ENCODE results near the gene IGSF5. TPM values are rescaled to one million over a fixed set of nuclear protein-coding genes. Genes with fewer than 3 reads are reported as not detected.

IGSF5 gene
- total RNA-seq, 3 donors from 2014 or later (not counting 1 experiment from before 2014, with no cell fraction given), result not detected

GRCh38 chr21:39724944-39725343, 20.0 kb upstream of the IGSF5 start:
- Mint-ChIP-seq H3K27ac (no peak overlapping the region), H3K4me1 (no peaks in the 10 kb centered on the region), H3K27me3 (ENCODE audit: low read depth in 2 of 2) (peaks cover 0 to 3% of the 10 kb centered on the region in 2 donors), H3K36me3 (no peaks in the 10 kb centered on the region), H3K4me3 (no peak overlapping the region), H3K9me3 (no peaks in the 10 kb centered on the region)
- Histone ChIP-seq H3K4me3 (ENCODE audit: low read length) (no peak overlapping the region), H3K27ac (ENCODE audit: low read length) (no peak overlapping the region), H3K9me3 (ENCODE audit: control insufficient read depth, insufficient read depth, low read length) (no peaks in the 10 kb centered on the region), H3K27me3 (ENCODE audit: control insufficient read depth, insufficient read depth, low read length) (no peaks in the 10 kb centered on the region), H3K4me1 (ENCODE audit: control insufficient read depth, insufficient read depth, low read length) (no peaks in the 10 kb centered on the region), H3K36me3 (ENCODE audit: control insufficient read depth, insufficient read depth, low read length) (no peaks in the 10 kb centered on the region)
- no peak for ATAC-seq
- intact Hi-C loops (cut with micrococcal nuclease), result no loop called here
- no peak for DNase-seq
- WGBS (ENCODE audit: insufficient coverage), result 89% methylated on average over 4 of the region's 5 CpGs
- TF ChIP-seq, protein P1, sequence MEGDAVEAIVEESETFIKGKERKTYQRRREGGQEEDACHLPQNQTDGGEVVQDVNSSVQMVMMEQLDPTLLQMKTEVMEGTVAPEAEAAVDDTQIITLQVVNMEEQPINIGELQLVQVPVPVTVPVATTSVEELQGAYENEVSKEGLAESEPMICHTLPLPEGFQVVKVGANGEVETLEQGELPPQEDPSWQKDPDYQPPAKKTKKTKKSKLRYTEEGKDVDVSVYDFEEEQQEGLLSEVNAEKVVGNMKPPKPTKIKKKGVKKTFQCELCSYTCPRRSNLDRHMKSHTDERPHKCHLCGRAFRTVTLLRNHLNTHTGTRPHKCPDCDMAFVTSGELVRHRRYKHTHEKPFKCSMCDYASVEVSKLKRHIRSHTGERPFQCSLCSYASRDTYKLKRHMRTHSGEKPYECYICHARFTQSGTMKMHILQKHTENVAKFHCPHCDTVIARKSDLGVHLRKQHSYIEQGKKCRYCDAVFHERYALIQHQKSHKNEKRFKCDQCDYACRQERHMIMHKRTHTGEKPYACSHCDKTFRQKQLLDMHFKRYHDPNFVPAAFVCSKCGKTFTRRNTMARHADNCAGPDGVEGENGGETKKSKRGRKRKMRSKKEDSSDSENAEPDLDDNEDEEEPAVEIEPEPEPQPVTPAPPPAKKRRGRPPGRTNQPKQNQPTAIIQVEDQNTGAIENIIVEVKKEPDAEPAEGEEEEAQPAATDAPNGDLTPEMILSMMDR (IDR thresholded peaks at IDR 0.05), result no peak

DNA sequence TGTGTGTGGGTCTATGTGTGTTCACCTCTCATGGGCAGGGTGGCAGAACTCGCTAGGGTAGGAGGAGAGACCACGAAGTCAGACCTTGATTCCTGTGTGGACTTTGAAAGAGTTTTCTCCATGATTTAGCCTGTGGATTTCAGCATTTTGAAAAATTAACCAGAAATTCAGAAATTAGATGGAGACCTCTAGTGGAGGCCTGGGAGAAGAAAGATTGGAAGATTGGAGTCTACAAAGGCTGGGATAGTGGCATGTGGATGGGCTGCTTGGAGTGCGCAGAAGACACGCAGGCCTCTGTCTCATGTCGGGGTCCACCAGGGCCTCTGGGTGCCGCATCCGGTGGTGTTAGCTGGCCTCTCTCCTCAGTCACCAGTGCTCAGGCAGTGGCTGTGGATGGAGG, 18.9 kb upstream of the IGSF5 start:
- Mint-ChIP-seq H3K9me3 (no peaks in the 10 kb centered on the region), H3K4me1 (no peaks in the 10 kb centered on the region), H3K36me3 (no peaks in the 10 kb centered on the region), H3K4me3 (no peak overlapping the region), H3K27me3 (ENCODE audit: low read depth in 2 of 2) (peaks cover 0 to 3% of the 10 kb centered on the region in 2 donors), H3K27ac (no peak overlapping the region)
- ATAC-seq, result no peak
- H3K4me1 ChIP-seq (ENCODE audit: control insufficient read depth, insufficient read depth, low read length), result no peaks in the 10 kb centered on the region
- H3K36me3 ChIP-seq (ENCODE audit: control insufficient read depth, insufficient read depth, low read length), result no peaks in the 10 kb centered on the region
- H3K27me3 ChIP-seq (ENCODE audit: control insufficient read depth, insufficient read depth, low read length), result no peaks in the 10 kb centered on the region
- 93% methylated on average over 7 of the region's 7 CpGs for WGBS (ENCODE audit: insufficient coverage)
- TF ChIP-seq, protein P1 (IDR thresholded peaks at IDR 0.05), result no peak
- no peak overlapping the region for H3K27ac ChIP-seq (ENCODE audit: low read length)
- intact Hi-C loops (cut with micrococcal nuclease), result no loop called here
- DNase-seq, result no peak
- H3K9me3 ChIP-seq (ENCODE audit: control insufficient read depth, insufficient read depth, low read length), result no peaks in the 10 kb centered on the region
- no peak overlapping the region for H3K4me3 ChIP-seq (ENCODE audit: low read length)

DNA sequence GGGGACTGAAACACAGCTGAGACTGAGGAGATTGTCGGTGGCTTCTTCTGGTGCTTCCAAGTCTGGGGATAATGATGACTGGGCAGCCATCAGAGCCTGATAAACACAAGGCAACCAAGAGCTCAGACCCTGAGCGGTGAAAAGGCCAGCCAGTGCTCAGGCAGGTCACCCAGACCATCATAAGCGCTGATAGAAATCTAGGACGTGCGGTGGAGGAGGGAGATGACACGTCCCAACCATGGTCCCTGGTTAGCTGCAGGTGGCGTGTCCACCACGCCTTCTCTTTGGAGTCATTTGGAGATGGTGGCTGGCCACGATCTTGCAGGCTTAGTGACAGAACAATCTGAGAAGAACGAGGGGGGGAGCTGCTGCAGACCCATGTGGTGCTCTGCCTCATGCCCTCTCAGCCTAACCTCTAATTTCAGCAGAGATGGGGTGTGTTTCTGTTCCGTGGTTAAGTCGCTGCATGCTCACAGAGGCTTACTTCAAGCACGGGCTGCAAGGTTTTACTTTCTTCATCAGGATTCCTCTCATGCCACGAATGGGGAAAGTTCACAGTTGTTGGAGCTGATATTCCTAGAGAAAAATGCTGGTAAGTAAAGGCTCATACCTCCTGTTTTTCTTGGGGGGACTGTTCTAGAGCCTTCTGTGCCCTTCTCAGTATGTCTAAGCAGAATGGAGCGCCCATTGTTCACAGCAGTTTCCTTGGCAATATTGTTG, 17.4 kb upstream of the IGSF5 start:
- Mint-ChIP-seq H3K4me1 (no peaks in the 10 kb centered on the region), H3K9me3 (no peaks in the 10 kb centered on the region), H3K27me3 (ENCODE audit: low read depth in 2 of 2) (peaks cover 0 to 3% of the 10 kb centered on the region in 2 donors), H3K4me3 (no peak overlapping the region), H3K36me3 (no peaks in the 10 kb centered on the region), H3K27ac (no peak overlapping the region)
- intact Hi-C loops (cut with micrococcal nuclease), result no loop called here
- H3K36me3 ChIP-seq (ENCODE audit: control insufficient read depth, insufficient read depth, low read length), result no peaks in the 10 kb centered on the region
- H3K4me1 ChIP-seq (ENCODE audit: control insufficient read depth, insufficient read depth, low read length), result no peaks in the 10 kb centered on the region
- TF ChIP-seq, protein P1 (IDR thresholded peaks at IDR 0.05), result no peak
- ATAC-seq, result no peak
- H3K27ac ChIP-seq (ENCODE audit: low read length), result no peak overlapping the region
- no peak for DNase-seq
- no peaks in the 10 kb centered on the region for H3K27me3 ChIP-seq (ENCODE audit: control insufficient read depth, insufficient read depth, low read length)
- no peaks in the 10 kb centered on the region for H3K9me3 ChIP-seq (ENCODE audit: control insufficient read depth, insufficient read depth, low read length)
- H3K4me3 ChIP-seq (ENCODE audit: low read length), result no peak overlapping the region
- 78% methylated on average over 15 of the region's 15 CpGs for WGBS (ENCODE audit: insufficient coverage)

DNA sequence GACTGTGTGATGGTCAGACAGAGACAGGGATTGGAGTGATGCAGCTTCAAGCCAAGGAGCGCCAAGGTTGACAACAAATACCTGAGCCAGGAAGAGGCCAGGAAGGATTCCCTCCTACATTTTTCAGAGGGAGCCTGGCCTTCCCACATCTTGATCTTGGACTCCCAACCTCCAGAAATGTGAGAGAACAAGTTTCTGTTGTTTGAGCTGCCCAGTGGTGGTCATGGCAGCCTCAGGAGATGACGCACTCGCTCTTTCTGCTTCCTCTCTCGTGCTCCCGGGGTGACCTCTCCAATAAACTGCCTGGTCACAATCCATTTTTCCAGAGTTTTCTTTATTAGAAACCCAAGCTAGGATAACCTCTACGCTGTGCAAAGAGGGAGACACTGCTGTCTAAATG, 16.6 kb upstream of the IGSF5 start:
- no peak overlapping the region for H3K27ac Mint-ChIP-seq
- H3K4me3 Mint-ChIP-seq, result no peak overlapping the region
- Histone ChIP-seq H3K4me3 (ENCODE audit: low read length) (no peak overlapping the region), H3K9me3 (ENCODE audit: control insufficient read depth, insufficient read depth, low read length) (no peaks in the 10 kb centered on the region), H3K27ac (ENCODE audit: low read length) (no peak overlapping the region), H3K36me3 (ENCODE audit: control insufficient read depth, insufficient read depth, low read length) (no peaks in the 10 kb centered on the region), H3K27me3 (ENCODE audit: control insufficient read depth, insufficient read depth, low read length) (no peaks in the 10 kb centered on the region), H3K4me1 (ENCODE audit: control insufficient read depth, insufficient read depth, low read length) (no peaks in the 10 kb centered on the region)
- H3K27me3 Mint-ChIP-seq (ENCODE audit: low read depth in 2 of 2), result peaks cover 0 to 3% of the 10 kb centered on the region in 2 donors
- no peak for ATAC-seq
- H3K36me3 Mint-ChIP-seq, result no peaks in the 10 kb centered on the region
- 75% methylated on average over 6 of the region's 6 CpGs for WGBS (ENCODE audit: insufficient coverage)
- intact Hi-C loops (cut with micrococcal nuclease), result no loop called here
- H3K4me1 Mint-ChIP-seq, result no peaks in the 10 kb centered on the region
- DNase-seq, result no peak
- TF ChIP-seq, protein P1 (IDR thresholded peaks at IDR 0.05), result no peak
- H3K9me3 Mint-ChIP-seq, result no peaks in the 10 kb centered on the region

Measured in natural killer cell (primary cell).